NCI-H187 (cell line): ENCODE results near the gene PRRG2.
A peak's percentile ranks its signal among the peaks of the same experiment; 100 is the strongest.

Experiments
- DNase-seq, 2 experiments: peaks; one replicate each; lab custom pipeline; 2025; lab: John Stamatoyannopoulos, UW

The PRRG2 gene

DNA sequence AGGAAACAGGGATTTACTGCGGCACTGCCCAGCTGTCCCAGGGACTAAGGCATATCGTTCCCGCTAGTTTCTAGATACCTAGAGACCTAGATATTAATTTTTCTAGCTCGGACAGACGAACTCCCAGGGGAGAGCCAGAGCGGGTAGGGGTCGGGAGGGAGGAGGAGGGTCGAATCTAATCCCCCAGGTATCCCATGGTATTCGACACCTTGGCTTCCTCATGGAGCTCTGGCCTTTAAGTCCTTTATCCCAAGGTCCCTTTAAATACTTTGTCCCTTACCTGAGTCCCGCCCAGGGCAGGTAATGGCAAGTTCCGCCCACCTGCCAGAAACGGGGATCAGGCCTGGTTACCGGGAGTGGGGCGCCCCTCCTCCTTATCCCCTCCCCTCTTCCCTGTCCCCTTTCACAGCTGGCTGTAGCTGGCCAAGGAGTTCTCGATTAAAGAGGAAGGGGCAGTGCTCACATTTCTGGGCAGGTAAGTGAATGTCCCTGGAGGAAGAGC lies at the start of gene PRRG2:
TSS of gene PRRG2 (plus strand) at position 310 of the 502 bp plus-strand sequence. CDS start 1,904 bp downstream, outside the sequence.
- DNase-seq, result no peak

DNA sequence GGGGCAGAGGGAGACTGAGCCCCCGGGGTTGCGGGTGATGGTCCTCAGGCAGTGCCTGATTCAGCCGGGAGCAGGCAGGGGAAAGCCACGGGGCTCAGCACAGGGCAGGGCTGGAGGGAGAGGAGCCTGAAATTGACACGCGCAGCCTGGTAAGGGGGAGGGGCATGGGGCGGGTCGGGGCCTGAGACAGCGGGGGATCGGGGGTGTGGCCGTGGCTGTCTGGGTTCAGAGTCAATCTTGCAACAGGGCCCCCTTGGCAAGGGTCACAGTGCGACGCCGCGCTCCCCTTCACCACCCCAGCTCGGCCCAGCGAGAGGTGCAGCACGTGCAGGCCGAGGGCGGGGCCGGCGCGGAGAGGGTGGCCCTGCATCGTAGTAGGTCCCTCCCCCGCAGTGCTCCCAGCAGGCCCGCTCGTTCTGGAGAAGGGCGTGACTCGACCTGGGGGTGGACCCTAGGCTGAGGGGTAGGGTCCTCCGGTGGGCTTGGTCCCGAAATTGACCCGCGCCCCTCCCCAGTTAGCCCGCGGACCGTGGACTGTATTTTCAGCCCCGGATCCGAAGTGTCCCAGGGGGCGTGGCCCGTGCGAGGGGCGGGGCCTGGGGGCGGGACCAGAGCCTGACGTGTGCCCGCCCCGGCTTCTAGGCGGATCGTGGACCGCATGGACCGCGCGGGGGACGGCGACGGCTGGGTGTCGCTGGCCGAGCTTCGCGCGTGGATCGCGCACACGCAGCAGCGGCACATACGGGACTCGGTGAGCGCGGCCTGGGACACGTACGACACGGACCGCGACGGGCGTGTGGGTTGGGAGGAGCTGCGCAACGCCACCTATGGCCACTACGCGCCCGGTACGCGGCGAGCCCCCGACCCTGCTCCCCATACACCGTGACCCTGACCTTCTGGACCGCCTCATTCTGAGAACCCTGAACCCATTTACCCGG lies 47.3 kb upstream of the PRRG2 start:
- peak; percentile 69 to 81 for DNase-seq

DNA sequence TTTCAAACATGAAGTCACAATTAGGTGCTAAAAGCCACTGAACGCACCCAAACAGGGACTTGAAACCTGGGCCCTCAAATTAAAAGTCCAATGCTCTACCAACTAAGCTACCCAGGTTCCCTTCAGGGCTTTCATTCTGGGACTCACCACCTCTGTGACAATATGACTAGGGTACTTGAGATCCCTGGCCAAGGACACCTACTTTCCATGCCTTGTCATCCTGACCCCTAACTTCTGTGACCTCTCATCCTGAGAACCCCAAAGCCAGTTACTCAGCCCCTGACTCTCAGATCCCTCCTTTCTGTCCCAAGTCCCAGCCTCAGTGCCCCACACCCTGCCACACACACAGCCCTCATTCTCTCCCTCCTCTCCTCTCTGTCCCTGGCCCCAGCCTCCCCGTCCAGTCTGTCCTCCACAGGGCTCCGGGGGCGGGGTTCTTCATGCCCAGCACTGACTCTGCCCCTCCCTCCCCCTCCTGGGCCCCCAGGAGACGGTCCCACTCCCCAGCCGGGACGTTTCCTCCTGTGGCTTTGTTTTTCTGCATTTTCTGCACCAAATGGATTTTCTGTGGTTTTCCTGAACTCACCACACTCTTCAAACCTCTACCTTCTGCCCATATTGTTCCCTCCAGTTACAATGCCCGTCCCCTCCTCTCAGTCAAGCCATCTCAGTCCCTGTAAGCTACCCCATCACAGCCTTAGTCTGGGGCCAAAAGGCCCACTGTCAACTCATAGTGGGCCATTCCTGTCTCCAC lies 46.3 kb upstream of the PRRG2 start:
- no peak for DNase-seq

DNA sequence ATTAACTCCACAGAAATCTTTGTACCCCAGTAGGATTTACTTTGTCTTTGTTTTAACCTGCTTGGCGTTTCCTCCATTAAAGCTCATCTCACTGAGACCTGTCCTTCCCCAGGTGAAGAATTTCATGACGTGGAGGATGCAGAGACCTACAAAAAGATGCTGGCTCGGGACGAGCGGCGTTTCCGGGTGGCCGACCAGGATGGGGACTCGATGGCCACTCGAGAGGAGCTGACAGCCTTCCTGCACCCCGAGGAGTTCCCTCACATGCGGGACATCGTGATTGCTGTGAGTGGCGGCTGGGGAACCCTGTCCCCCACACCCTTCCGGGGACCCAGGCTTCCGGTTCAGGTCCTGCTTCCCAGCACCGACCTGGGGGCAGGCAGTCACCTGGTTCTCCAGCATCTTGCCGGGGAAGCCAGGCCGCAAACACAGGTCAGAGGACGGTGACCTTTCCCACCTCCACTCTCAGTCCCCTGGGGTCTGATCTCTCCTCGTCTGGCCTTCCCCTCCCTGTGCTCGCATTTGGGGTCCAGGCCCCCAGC lies 44.1 kb upstream of the PRRG2 start:
- DNase-seq, result no peak

DNA sequence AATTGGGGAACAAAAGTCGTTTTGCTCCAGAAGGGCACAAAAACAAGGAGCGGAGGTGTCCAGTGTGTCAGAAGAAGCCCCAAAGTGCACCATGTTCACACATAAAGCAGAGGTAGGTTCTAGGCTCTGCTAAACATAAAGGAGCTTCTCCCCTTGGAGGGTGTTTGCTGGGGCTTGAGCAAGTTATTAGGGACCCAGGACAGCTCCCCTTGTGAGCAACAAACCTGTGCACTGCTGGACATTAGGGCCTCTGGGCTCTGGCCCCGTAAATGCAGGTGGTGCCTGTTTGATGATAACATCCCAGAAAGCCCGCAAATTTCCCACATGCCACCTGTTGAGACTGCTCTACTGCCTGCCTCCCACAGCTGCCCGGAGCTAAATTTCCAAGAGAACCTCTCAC lies 42.5 kb upstream of the PRRG2 start:
- no peak for DNase-seq

DNA sequence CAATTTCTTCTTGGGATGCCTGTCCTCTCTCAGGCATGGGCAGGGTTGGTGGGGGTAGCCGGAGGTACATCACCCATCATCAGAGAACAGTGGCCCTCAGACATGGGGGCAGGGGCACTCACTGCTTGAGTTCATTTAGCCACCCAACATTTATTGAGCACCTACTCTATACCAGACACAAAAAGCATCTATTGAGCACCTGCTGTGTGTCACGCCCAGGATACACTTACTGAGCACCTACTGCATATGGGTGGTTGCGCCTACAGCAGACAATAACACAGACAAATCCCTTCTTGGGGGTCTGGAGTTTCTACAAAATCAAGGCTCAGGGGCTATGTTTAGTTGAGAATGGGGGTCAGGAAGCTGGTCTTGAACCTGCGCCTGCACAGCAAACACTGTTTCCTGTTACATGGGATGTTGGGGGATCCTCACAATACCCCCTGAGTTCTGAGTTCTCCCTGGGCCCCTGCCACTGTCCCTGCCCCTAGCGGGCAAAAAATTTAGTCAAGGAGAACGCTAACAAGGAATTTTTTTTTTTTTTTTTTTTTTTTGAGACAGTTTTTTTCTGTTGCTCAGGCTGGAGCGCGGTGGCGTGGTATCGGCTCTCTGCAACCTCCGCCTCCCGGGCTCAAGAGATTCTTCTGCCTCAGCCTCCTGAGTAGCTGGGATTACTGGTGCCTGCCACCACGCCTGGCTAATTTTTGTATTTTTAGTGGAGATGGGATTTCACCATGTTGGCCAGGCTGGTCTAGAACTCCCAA lies 41.7 kb upstream of the PRRG2 start:
- DNase-seq, result no peak

DNA sequence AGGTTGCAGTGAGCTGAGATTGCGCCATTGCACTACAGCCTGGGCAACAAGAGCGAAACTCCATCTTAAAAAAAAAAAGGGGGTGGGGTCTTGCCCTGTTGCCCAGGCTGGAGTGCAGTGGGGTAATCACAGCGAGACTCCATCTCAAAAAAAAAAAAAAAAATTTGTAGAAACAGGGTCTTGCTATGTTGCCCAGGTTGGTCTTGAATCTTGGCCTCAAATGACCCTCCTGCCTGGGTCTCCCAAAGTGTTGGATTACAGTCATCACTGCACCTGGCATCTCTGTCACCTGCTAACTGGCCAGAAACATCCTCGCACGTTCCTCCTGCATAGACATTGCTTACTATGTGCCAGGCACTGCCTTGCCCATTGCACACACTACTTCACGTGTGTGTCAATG lies 39.2 kb upstream of the PRRG2 start:
- DNase-seq, result no peak

DNA sequence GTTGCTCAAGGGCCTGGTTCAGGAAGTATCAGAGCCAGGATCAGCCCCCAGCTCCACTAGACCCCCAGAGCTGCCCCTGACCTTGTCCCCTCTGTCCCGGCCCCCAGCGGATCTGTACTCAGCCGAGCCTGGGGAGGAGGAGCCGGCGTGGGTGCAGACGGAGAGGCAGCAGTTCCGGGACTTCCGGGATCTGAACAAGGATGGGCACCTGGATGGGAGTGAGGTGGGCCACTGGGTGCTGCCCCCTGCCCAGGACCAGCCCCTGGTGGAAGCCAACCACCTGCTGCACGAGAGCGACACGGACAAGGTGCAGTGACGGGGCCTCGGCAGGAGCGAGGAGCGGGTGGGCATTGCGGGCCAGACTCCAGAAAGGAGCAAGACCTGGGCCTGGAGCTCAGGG lies 38.7 kb upstream of the PRRG2 start:
- DNase-seq, result no peak

DNA sequence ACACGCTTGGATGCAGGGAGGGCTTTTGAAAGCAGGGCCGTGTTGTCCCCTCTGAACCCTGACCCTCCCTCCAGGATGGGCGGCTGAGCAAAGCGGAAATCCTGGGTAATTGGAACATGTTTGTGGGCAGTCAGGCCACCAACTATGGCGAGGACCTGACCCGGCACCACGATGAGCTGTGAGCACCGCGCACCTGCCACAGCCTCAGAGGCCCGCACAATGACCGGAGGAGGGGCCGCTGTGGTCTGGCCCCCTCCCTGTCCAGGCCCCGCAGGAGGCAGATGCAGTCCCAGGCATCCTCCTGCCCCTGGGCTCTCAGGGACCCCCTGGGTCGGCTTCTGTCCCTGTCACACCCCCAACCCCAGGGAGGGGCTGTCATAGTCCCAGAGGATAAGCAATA lies 38.1 kb upstream of the PRRG2 start:
- DNase-seq, result no peak

DNA sequence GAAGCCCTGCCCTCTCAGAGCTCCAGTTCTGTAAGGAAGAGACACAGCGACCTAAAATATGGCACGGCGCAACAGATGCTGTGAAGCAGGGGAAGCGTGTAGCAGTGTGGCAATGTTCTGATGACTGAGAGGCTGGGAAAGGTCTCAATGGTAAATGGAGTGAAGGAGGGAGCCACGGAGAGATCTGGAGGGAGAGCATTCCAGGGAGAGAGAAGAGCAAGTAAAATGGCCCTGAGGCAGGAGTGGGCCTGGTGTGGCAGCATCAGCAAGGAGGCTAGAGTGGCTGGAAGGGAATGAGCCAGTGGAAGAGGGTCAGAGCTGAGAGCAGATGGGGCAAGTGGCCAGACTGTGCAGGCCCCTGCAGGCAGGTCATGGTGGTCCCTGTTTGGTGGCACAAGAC lies 37.0 kb upstream of the PRRG2 start:
- no peak for DNase-seq

DNA sequence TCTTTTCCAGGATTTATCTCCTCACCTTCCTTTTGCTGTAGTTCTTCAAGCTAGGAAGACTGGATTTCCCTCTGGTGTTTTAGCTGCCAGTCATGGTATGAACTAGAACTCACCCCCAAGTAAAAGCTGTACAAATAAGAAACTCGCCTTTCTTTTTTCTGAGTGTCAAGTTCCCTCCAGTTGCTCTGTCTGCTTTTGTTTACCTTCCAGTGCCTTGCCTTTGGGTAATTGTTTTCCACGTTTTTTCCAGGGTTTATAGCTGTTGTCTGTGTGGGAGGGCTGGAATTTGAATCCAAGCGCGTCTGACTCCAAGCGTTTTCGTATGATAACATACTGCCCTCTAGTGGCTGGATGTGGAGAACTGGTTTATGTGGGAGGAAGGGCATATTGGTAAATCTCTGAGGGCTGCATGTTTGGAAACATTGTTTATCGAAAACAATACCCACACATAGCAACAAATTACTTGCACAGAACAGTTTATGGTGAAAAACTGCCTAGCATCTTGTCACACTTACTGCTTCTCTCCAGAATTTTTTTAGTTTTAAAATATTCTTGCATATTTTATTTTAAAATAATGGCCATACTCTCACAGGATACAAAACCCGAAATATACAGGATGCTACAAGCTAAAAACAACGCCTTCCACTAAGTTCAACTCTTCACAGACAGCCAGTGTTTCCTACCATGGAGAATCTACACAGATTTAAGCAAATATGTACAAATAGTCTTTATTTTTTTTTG lies 34.1 kb upstream of the PRRG2 start:
- peak; percentile 81 to 84 for DNase-seq

DNA sequence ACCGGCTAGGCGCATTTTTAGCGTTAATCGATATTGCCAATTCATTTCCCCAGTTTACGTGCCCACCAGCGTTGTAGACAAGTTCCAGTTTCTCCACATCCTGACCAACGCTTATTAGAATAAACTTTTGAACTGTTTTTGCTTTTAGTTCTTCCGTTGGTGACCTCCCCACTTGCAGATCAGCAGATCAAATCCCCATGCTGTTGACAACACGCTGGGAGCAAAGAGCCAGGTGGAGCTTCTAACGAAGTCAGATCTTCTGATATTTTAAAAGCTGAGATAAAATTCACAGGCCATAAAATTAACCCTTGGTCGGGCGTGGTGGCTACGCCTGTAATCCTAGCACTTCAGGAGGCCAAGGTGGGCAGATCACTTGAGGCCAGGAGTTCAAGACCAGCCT lies 32.1 kb upstream of the PRRG2 start:
- DNase-seq, result no peak

DNA sequence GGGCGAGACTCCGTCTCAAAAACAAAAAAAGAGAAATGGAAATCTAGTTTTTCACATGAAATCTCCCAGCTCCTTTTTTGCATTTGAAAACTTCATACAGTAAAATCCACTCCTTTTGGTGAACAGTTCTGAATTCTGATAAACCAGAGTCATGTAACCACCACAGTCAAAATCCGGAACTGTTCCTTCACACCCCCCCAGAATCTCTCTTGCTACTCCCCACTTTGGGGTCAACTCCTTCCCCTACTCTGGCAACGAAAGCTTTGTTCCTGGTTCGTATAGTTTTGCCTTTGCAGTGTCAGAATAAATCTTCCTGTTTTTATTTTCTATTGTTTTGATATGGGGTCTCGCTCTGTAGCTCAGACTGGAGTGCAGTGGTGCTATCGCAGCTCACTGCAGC lies 29.6 kb upstream of the PRRG2 start:
- DNase-seq, result no peak

DNA sequence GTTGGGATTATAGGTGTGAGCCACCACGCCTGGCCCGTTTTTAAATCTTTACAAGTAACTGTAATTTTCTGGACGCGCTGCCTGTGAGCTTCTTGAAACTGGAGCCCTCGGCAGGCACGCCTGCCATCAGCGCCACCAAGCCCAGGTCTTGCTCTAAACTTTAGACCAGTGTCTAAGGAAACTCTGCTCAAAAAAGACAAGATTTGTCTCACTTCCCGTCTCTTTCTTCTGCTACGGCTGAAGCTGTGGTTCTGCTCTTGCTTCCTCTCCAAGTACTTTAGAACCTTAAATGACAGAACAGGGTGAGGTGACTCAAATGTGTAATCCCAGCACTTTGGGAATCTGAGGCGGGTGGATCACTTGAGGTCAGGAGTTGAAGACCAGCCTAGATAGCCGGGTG lies 28.4 kb upstream of the PRRG2 start:
- DNase-seq, result no peak

DNA sequence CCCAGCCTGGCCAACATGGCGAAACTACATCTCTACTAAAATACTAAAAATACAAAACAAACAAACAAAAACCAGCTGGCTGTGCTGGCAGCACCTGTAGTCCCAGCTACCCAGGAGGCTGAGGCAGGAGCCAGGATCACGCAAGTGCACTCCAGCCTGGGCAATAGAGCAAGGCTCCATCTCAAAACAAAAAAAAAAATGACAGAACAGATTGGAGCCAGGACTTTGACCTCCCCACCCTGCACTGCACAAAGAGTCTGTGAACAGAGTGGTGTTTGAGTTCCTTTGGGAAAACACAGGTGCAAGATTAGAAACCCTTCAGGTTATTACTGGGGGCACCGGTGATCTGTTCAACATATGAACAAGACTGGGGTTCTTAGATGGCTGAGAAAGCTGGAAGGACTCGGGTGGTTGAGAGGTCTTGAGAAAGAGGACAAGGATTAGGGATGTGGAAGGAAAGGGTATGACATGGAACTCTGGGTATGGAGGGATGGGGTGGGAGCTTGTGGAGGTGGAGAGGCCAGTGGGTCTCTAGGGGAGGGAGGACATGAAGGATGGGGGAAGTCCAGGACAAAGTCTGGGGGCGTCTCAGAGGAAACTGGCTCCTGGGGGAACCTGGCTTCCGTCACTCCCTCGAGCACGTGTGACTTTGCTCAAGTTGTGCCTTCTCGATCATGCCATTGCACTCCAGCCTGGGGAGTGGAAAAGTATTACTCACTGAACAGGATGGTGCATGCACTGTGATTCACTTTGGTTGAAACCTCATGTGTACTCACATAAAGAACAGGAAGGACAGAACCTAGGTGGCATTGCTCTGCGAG lies 27.5 kb upstream of the PRRG2 start:
- no peak for DNase-seq

DNA sequence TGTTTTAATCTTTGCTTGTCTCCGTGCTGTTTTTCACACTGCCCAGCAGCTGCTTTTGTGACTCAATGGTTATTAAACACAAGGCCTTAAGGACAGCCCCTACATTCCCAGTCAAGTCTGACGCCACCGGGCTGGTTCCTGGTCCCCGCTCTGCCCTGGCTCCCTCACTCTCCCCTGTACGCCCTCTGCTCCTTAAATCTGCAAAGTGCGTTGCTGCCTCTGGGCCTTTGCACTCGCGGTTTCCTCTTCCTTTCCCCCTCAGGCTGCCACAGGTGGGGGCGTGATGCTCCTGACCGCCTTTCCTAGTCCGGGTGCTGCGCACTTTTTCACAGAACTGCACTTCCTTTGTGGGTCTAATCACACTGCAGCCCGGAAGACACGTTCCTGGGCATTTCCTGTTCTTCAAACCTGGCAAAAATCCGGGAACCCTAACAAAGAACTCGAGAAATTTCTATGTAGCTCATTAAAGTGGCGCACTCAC lies 26.4 kb upstream of the PRRG2 start:
- DNase-seq, result no peak

DNA sequence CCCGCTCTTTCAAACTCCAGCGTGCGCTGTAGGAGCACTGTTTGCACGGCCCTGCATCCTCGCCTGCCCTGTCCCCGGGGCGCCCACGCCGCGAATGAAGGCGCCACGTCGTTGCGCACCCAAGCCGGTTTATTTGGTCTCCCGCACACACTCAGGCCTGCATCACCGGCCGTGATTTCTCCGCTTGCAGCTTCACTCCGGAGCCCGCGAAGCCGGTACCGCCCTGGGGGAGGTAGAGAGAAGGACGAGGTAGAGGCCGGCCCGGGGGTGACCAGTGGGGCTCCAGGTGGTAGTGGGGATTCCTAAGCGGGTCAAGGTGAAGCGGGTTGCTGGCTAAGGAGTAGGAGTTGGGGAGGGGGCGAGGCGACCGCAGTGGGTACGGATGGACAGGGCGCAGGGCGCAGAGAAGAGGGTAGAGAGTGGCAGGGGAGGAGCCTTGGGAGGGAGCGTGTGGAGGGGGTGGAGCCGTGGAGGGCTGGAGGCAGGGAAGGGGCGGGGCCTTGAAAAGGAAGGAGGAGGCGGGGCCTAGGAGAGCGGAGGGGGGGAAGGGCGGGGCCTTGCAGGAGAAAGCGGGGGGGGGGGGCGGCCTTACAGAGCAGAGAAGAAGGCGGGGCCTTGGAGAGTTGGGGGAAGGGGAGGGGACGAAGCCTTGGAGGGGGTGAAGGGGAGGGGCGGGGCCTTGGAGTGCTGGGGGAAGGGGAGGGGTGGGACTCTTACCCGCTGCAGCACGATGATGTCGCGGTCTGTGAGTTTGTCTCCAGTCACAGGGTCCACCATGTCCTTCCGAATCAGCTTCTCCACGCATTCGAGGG lies 25.3 kb upstream of the PRRG2 start:
- peak; percentile 49 to 92 for DNase-seq

DNA sequence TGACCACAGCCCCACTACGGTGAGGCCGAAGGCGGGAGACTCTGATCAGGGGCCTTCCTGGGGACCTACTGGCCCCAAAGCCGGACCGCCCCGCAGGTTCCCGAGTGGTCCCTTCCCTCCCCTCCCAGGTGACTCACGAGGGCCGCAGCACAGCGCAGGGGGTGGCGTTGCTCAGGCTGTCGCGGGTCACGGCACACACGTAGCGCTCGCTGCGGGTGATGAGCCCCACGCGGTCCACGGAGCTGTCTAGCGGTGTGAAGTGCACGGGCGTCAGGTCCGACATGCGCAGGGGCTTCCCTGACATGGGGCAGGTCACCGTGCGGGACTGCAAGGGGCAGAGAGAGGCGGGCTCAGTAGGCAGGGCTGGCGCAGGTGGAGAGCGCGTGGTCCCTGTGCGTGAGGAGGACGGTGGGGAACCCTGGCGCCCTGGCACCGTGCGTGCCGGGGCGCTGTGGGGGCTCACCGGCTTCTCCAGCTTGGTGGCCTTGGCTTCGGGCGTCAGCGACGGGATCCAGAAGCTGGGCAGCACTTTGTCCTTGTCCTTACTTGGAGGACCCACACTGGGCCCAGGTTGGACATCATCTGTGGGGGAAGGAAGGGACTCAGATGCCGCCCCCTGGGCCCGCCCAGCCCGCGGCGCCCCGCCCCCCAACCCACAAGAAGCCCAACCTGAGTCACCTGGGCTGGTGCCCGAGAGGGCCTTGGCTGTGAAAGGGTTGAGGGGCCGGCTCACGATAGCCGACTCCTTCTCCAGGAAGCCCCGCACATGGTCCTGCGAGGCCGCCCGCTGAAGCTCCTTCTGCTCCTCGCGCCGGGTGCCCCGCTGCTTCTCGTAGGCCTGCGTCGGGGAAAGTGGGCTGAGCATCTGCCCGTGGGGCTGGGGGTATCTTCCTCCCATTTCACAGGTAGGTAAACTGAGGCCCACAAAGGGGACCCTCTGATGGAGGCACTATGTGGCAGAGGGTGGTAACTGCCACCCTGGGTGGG lies 24.4 kb upstream of the PRRG2 start:
- DNase-seq, result no peak
